Fibroblast of lung (primary cell): ENCODE data around the gene IL17D.

ENCODE experiments used
- CTCF ChIP-seq, 2 donors: IDR thresholded peaks in 1 of 2; conservative IDR thresholded peaks in 1 of 2; 1 replicate in 1 of 2; 2 replicates in 1 of 2; pipeline ENCODE4 v1.5.1; 2011 to 2012; ENCODE audit warnings: low read length in 2 of 2, control low read depth in 1 of 2, inconsistent platforms in 1 of 2, low read depth in 1 of 2, mild to moderate bottlenecking in 1 of 2
- EZH2 ChIP-seq: IDR thresholded peaks from 2 replicates; pipeline ENCODE4 v1.5.1; 2012; ENCODE audit warnings: low read length, control low read depth, mild to moderate bottlenecking; ENCODE audit errors: missing control alignments

- no peak for TF ChIP-seq CTCF (conservative IDR thresholded peaks at IDR 0.05 in 1 of 2, IDR thresholded peaks at IDR 0.05 in 1 of 2; ENCODE audit: low read depth in 1 of 2, low read length in 2 of 2)
- TF ChIP-seq EZH2: no peak
Measured at GRCh38 chr13:20728579-20729311, 25.2 kb downstream of the IL17D start.
